Mucosa of stomach (tissue), 1 donor: ENCODE measurements around the gene NCR2.

Source experiments
- H3K27me3 ChIP-seq: one replicate; pipeline ENCODE4 v1.7.0; 2013; ENCODE audit warnings: mild to moderate bottlenecking, low read length; ENCODE audit not compliant: control insufficient read depth, insufficient read depth
- H3K36me3 ChIP-seq: one replicate; pipeline ENCODE4 v1.7.0; 2013; ENCODE audit warnings: low read length; ENCODE audit not compliant: control insufficient read depth, insufficient read depth
- H3K4me1 ChIP-seq: one replicate; pipeline ENCODE4 v1.7.0; 2013; ENCODE audit warnings: mild to moderate bottlenecking, low read length; ENCODE audit not compliant: control insufficient read depth, insufficient read depth
- H3K4me3 ChIP-seq: one replicate; pipeline ENCODE4 v1.7.0; 2013; ENCODE audit warnings: low read length
- H3K9ac ChIP-seq: one replicate; pipeline ENCODE4 v1.7.0; 2013; ENCODE audit warnings: mild to moderate bottlenecking, low read length, moderate library complexity
- H3K9me3 ChIP-seq: one replicate; pipeline ENCODE4 v1.7.0; 2013; ENCODE audit warnings: mild to moderate bottlenecking, low read length, moderate library complexity; ENCODE audit not compliant: control insufficient read depth
- donor health status: Pancreatic carcinoma.

Gene NCR2

DNA sequence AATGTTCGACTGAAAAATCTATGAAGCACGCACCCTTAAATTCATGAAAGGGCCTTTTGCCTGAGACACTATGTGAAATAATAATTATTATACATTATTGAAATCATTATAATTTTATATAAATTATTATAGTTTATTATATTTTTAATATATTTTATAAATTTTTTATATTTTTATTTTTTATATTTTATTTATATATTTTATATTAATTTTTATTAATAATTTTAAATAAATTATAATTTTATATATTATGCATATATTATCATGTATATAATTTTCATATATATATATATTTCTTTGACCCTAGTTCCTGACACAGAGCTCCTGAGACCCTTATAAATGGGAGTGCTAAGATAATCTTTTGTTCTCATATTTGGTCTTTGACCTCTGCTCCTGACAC is 13.5 kb downstream of the NCR2 start:
- no peaks in the 10 kb centered on the region for H3K9me3 ChIP-seq
- H3K4me1 ChIP-seq = no peaks in the 10 kb centered on the region
- H3K36me3 ChIP-seq = no peaks in the 10 kb centered on the region
- H3K4me3 ChIP-seq = no peak overlapping the region
- H3K9ac ChIP-seq = no peak overlapping the region
- peaks cover 29% of the 10 kb centered on the region for H3K27me3 ChIP-seq

DNA sequence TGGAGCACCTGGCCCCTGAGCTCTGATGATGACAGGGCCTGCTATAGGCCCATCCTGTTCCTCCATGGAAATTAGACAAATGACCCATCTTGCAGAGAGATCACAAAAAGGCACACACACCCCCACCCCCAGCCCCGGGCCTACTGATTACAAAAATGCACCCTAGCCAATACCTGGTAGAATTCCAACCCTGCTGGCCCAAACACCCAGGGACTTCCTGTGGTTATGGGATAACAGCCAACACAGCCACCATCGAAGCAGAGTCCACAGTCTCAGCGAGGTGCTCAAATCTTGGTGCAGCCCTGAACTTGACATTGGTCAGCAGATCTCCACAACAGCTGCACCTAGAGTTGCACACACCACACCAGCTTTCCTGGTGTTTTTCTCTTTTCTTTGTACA is 17.0 kb downstream of the NCR2 start:
- Histone ChIP-seq H3K9me3 (no peaks in the 10 kb centered on the region), H3K4me1 (no peaks in the 10 kb centered on the region), H3K27me3 (peaks cover 27% of the 10 kb centered on the region), H3K4me3 (no peak overlapping the region), H3K36me3 (no peaks in the 10 kb centered on the region), H3K9ac (no peak overlapping the region)

DNA sequence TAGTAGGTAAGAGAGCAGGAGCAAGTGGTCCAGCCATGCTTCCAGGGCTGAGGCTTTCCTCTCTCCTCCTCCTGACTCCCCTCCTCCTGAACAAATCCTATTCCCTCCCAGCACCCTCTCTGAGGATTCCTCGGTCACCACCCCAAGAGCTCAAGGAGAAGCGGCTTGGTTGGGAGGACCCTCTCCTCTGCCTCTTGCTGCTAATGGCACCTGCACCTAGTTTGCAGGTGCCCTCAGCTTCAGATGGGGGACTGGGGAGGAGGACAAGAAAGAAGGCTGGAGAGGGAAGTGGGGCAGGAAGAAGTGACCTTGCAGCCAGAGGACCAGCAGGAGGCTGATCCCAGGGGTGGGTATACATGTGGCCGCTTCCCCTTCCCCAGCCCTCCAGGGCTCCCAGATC is 17.5 kb downstream of the NCR2 start:
- peaks cover 27% of the 10 kb centered on the region for H3K27me3 ChIP-seq
- no peaks in the 10 kb centered on the region for H3K4me1 ChIP-seq
- no peaks in the 10 kb centered on the region for H3K36me3 ChIP-seq
- H3K9me3 ChIP-seq = no peaks in the 10 kb centered on the region
- no peak overlapping the region for H3K4me3 ChIP-seq
- H3K9ac ChIP-seq = no peak overlapping the region

DNA sequence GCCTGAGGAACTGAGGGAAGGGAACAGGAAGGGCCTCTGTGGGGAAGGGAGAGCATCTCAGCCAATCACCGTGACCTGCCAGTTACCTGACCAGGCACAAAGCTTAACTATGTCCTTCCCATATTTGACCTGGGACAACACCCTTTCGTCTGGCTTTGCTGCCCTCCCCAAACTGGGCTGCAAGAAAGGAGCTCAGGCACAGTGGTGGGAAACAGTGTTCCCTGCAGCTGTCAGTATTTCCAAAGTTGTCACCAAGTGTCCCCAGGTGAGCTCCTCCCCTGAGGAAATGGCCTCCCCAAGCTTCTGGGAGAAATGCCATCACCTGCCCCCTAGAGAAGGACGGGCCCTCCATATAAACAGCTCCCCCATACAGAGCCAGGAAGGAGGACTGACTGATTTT is 17.9 kb downstream of the NCR2 start:
- H3K27me3 ChIP-seq = peaks cover 27% of the 10 kb centered on the region
- no peaks in the 10 kb centered on the region for H3K9me3 ChIP-seq
- no peak overlapping the region for H3K9ac ChIP-seq

DNA sequence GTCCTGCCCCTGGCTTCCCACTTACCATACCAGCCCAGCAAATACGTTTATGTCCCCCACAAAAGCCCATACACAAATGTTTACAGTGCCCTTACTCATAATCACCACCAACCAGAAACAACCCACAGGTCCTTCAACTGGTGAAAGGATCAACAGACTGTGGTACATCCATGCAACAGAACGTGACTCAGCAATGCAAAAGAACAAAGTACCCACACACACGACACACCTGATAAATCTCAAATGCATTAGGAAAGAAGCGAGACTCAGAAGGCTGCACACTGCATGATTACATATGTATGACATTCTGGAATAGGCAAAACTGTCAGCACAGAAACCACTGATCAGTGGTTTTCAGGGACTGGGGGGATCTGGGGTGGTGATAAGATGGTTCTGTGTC is 20.5 kb downstream of the NCR2 start:
- Histone ChIP-seq H3K27me3 (peaks cover 18% of the 10 kb centered on the region), H3K36me3 (no peaks in the 10 kb centered on the region), H3K9me3 (no peaks in the 10 kb centered on the region), H3K4me1 (no peaks in the 10 kb centered on the region), H3K9ac (no peak overlapping the region), H3K4me3 (no peak overlapping the region)

More for the DNA sequence above, 17.9 kb downstream of the NCR2 start:
- Histone ChIP-seq H3K4me1 (no peaks in the 10 kb centered on the region), H3K36me3 (no peaks in the 10 kb centered on the region), H3K4me3 (no peak overlapping the region)

DNA sequence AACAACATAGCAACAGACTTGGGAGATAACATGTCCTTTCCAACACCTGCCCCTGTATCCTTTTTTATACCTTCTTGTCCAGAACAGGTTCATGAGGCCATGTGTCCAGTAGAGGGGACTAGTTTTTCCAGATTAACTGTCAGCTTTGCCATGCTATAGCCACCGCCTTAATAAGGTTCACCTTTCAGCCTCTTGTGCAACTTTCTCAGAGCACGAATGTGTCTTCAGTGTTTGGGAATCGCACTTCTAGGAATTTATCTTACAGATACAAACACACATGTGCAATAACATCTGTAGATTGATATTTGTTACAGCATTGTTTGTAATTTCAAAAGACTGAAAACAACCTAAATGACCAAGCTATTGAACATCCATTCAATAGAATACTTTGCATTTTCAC is 21.4 kb downstream of the NCR2 start:
- H3K9ac ChIP-seq = no peak overlapping the region
- H3K9me3 ChIP-seq = peaks cover 3% of the 10 kb centered on the region
- H3K36me3 ChIP-seq = no peaks in the 10 kb centered on the region
- peaks cover 13% of the 10 kb centered on the region for H3K27me3 ChIP-seq
- H3K4me3 ChIP-seq = no peak overlapping the region
- no peaks in the 10 kb centered on the region for H3K4me1 ChIP-seq

DNA sequence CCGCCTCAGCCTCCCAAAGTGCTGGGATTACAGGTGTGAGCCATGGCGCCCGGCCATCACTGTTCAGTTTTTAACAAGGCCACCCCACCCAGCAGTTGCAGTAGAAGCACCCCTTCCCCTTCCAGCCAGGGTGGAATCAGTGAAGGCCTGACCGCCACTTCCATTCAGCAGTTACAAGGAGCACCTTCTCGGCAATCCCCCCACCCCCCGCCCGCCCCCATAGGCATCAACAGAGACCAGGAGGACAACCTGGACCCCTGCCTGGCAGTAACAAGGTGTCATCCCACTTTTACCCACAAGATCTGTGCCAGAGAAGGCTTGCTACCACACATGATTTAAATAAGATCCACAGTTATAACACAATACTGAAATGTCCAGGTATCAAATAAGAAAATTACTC is 23.1 kb downstream of the NCR2 start:
- H3K4me3 ChIP-seq = no peak overlapping the region
- no peaks in the 10 kb centered on the region for H3K36me3 ChIP-seq
- H3K9ac ChIP-seq = no peak overlapping the region
- peaks cover 4% of the 10 kb centered on the region for H3K9me3 ChIP-seq
- peaks cover 5% of the 10 kb centered on the region for H3K27me3 ChIP-seq
- H3K4me1 ChIP-seq = no peaks in the 10 kb centered on the region

DNA sequence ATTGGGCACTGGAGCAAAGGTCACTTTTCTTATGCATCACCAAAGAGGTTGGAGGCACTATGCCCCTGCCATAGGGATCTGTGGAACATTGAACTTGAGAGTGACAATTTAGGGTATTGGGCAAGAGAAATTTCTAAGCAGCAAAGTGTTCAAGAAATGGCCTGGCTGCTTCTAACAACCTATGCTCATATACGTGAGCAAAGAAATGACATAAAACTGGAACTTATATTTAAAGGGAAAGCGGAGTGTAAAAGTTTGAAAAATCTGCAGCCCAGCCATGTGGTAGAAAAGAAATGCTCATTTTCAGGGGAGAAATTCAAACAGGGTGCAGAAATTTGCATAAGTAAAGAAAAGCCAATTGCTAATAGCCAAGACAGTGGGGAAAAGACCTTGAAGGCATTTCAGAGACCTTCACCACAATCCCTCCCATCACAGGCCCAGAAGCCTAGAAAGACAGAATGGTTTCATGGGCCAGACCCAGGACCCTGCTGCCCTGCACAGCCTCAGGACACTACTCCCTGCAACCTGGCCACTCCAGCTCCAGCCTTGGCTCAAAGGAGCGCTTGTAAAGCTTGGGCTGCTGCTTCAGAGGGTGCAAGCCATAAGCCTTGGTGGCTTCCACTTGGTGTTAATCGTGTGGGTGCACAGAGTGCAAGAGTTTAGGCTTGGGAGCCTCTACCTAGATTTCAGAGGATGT is 24.4 kb downstream of the NCR2 start:
- H3K36me3 ChIP-seq = no peaks in the 10 kb centered on the region
- H3K27me3 ChIP-seq = peaks cover 5% of the 10 kb centered on the region
- no peak overlapping the region for H3K9ac ChIP-seq
- no peaks in the 10 kb centered on the region for H3K4me1 ChIP-seq
- H3K9me3 ChIP-seq = peaks cover 4% of the 10 kb centered on the region
- H3K4me3 ChIP-seq = no peak overlapping the region

DNA sequence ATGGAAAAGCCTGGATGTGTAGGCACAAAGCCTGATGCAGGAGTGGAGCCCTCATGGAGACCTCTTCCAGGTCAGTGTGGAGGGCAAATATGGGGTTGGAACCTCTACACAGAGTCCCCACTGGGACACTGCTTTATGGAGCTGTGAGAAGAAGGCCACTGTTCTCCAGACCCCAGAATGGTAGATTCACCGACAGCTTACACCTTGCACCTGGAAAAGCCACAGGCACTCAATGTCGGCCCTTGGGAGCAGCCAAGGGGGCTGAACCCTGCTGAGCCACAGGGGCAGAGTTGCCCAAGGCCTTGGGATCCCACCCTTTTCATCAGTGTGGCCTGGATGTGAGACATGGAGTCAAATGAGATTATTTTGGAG is 24.9 kb downstream of the NCR2 start:
- Histone ChIP-seq H3K4me3 (no peak overlapping the region), H3K36me3 (no peaks in the 10 kb centered on the region), H3K9ac (no peak overlapping the region), H3K4me1 (no peaks in the 10 kb centered on the region), H3K27me3 (peaks cover 5% of the 10 kb centered on the region), H3K9me3 (peaks cover 4% of the 10 kb centered on the region)

DNA sequence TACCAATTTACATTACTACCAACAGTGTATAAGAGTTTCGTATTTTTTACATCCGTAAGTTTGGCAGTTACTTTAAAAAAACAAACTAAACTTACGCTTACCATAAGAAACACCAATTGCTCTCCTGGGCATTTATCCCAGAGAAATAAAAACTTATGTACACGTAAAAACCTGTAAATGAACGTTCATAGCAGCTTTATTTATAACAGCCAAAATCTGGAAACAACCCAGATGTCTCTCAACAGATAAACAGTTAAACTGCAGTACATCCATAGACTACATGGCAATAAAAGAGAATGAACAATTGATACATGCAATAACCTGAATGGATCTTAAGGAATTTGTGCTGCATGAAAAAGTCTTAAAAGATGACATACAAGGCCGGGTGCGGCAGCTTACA is 30.7 kb downstream of the NCR2 start:
- H3K36me3 ChIP-seq = no peaks in the 10 kb centered on the region
- peaks cover 5% of the 10 kb centered on the region for H3K4me1 ChIP-seq
- peaks cover 4% of the 10 kb centered on the region for H3K9me3 ChIP-seq
- no peak overlapping the region for H3K4me3 ChIP-seq
- H3K9ac ChIP-seq = no peak overlapping the region
- peaks cover 18% of the 10 kb centered on the region for H3K27me3 ChIP-seq

DNA sequence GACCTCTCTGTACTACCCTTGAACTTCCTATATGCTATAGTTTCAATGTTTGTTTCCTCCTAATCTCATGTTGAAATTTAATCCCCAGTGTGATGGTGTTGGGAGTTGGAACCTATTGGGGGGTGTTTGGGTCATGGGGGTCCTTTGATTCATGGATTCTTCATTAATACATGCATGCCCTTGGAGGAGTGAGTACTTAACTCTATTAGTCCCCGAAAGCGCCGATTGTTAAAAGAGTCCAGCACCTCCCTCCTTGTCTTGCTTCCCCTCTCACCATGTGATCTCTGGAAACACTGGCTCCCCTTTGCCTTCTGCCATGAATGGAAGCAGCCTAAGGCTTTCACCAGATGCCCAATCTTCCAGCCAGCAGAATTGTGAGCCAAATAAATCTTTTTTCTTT is 31.7 kb downstream of the NCR2 start:
- Histone ChIP-seq H3K9ac (no peak overlapping the region), H3K4me3 (no peak overlapping the region), H3K9me3 (no peaks in the 10 kb centered on the region), H3K27me3 (peaks cover 27% of the 10 kb centered on the region), H3K4me1 (peaks cover 14% of the 10 kb centered on the region), H3K36me3 (no peaks in the 10 kb centered on the region)

DNA sequence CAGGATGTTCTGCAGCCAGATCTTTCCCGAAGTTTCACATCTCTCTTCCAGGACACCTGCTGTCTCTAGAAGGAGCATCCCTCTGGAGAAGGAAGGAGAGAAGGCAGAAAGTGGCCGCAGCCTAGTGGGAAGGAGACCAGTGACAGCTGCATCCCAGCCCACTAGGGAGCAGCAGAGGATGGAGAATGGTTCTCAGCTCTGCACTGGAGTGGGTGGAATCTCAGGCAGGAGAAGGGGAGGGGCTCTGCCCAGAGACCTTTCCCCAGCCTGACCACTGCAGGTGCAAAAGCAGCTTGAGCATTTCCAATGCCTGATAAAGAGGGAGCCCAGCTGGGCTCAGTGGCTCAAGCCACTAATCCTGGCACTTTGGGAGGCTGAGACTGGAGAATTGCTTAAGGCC is 32.3 kb downstream of the NCR2 start:
- Histone ChIP-seq H3K4me3 (no peak overlapping the region), H3K9me3 (no peaks in the 10 kb centered on the region), H3K9ac (no peak overlapping the region), H3K4me1 (peaks cover 21% of the 10 kb centered on the region), H3K27me3 (peaks cover 33% of the 10 kb centered on the region), H3K36me3 (no peaks in the 10 kb centered on the region)
